WTC11 (cell line): ENCODE results near the gene FIS1. TPM values are rescaled to one million over a fixed set of nuclear protein-coding genes. Genes with fewer than 3 reads are reported as not detected.

Experiments used
- AFF4 ChIP-seq: sonication (generic); formaldehyde crosslinking; IDR thresholded peaks from 2 replicates; pipeline ENCODE4 v1.8.1; 2023; ENCODE audit warnings: mild to moderate bottlenecking, missing genetic modification reagents, borderline replicate concordance
- ARID4B ChIP-seq: sonication (generic); formaldehyde crosslinking; IDR thresholded peaks from 2 replicates; pipeline ENCODE4 v1.8.0; 2023; ENCODE audit warnings: missing genetic modification reagents, mild to moderate bottlenecking, borderline replicate concordance
- CTCF ChIP-seq: fragments of 200-600 bp; IDR thresholded peaks from 2 replicates; pipeline ENCODE4 v1.8.0; 2022; ENCODE audit warnings: antibody characterized with exemption
- E2F1 ChIP-seq: sonication (generic); formaldehyde crosslinking; IDR thresholded peaks from 2 replicates; pipeline ENCODE4 v1.8.0; 2022; ENCODE audit warnings: mild to moderate bottlenecking, missing genetic modification reagents
- E2F5 ChIP-seq: sonication (generic); formaldehyde crosslinking; IDR thresholded peaks from 2 replicates; pipeline ENCODE4 v1.8.1; 2022; ENCODE audit warnings: mild to moderate bottlenecking, moderate library complexity, missing genetic modification reagents
- ESRRA ChIP-seq: sonication (generic); formaldehyde crosslinking; IDR thresholded peaks from 2 replicates; pipeline ENCODE4 v1.8.1; 2022; ENCODE audit warnings: mild to moderate bottlenecking, missing genetic modification reagents, borderline replicate concordance
- GRHL2 ChIP-seq: fragments of 250-450 bp; sonication (Bioruptor Pico); IDR thresholded peaks from 2 replicates; pipeline ENCODE4 v1.8.0; 2022; ENCODE audit warnings: mild to moderate bottlenecking, moderate library complexity; ENCODE audit not compliant: insufficient replicate concordance, severe bottlenecking
- IRF2 ChIP-seq: sonication (generic); formaldehyde crosslinking; IDR thresholded peaks from 2 replicates; pipeline ENCODE4 v1.8.0; 2022; ENCODE audit warnings: low read depth, missing genetic modification reagents, borderline replicate concordance
- JUN ChIP-seq: sonication (generic); formaldehyde crosslinking; IDR thresholded peaks from 2 replicates; pipeline ENCODE4 v1.8.0; 2023; ENCODE audit warnings: mild to moderate bottlenecking, missing genetic modification reagents
- NFE2L1 ChIP-seq: sonication (generic); formaldehyde crosslinking; IDR thresholded peaks from 2 replicates; pipeline ENCODE4 v1.8.1; 2023; ENCODE audit warnings: missing genetic modification reagents
- NFYB ChIP-seq: sonication (generic); formaldehyde crosslinking; conservative IDR thresholded peaks from 2 replicates; pipeline ENCODE4 v1.8.0; 2022; ENCODE audit warnings: low read depth, missing genetic modification reagents
- NR1H2 ChIP-seq: sonication (generic); formaldehyde crosslinking; IDR thresholded peaks from 2 replicates; pipeline ENCODE4 v1.9.0; 2021; ENCODE audit warnings: mild to moderate bottlenecking, moderate library complexity, missing genetic modification reagents
- OVOL2 ChIP-seq: fragments of 250-450 bp; sonication (Bioruptor Pico); IDR thresholded peaks from 2 replicates; pipeline ENCODE4 v1.9.0; 2021; ENCODE audit warnings: mild to moderate bottlenecking, borderline replicate concordance
- RORB ChIP-seq: fragments of 250-450 bp; sonication (Bioruptor Pico); IDR thresholded peaks from 2 replicates; pipeline ENCODE4 v1.9.0; 2021; ENCODE audit warnings: mild to moderate bottlenecking
- SMAD4 ChIP-seq: sonication (generic); formaldehyde crosslinking; IDR thresholded peaks from 2 replicates; pipeline ENCODE4 v1.8.0; 2022; ENCODE audit warnings: mild to moderate bottlenecking, missing genetic modification reagents
- TEAD1 ChIP-seq: sonication (generic); formaldehyde crosslinking; IDR thresholded peaks from 2 replicates; pipeline ENCODE4 v1.8.0; 2022; ENCODE audit warnings: mild to moderate bottlenecking, missing genetic modification reagents
- TP53 ChIP-seq: sonication (generic); formaldehyde crosslinking; IDR thresholded peaks from 2 replicates; pipeline ENCODE4 v1.8.1; 2023; ENCODE audit warnings: mild to moderate bottlenecking, missing genetic modification reagents
- ZBTB21 ChIP-seq: sonication (generic); formaldehyde crosslinking; IDR thresholded peaks from 2 replicates; pipeline ENCODE4 v1.8.1; 2023; ENCODE audit warnings: mild to moderate bottlenecking, missing genetic modification reagents, borderline replicate concordance
- ZNF232 ChIP-seq: sonication (generic); formaldehyde crosslinking; IDR thresholded peaks from 2 replicates; pipeline ENCODE4 v1.8.0; 2022; ENCODE audit warnings: mild to moderate bottlenecking, missing genetic modification reagents
- ZNF317 ChIP-seq: sonication (generic); formaldehyde crosslinking; IDR thresholded peaks from 2 replicates; pipeline ENCODE4 v1.8.1; 2023; ENCODE audit warnings: low read depth, mild to moderate bottlenecking, moderate library complexity, missing genetic modification reagents, borderline replicate concordance
- ZNF416 ChIP-seq: fragments of 250-450 bp; sonication (Bioruptor Pico); IDR thresholded peaks from 2 replicates; pipeline ENCODE4 v1.9.0; 2021; ENCODE audit warnings: mild to moderate bottlenecking, inconsistent platforms
- ZNF532 ChIP-seq: fragments of 250-450 bp; sonication (Bioruptor Pico); IDR thresholded peaks from 2 replicates; pipeline ENCODE4 v1.9.0; 2021; ENCODE audit warnings: mild to moderate bottlenecking, borderline replicate concordance
- ZNF671 ChIP-seq: fragments of 250-450 bp; sonication (Bioruptor Pico); IDR thresholded peaks from 2 replicates; pipeline ENCODE4 v1.8.0; 2021; ENCODE audit warnings: mild to moderate bottlenecking
- total RNA-seq: library from RNA; stranded (reverse); gene quantifications from 3 replicates; pipeline ENCODE4 v1.2.3, GENCODE V29; 2021

The FIS1 gene
- total RNA-seq, 1 experiment from 2014 or later: 123 TPM

- TF ChIP-seq E2F1 (CRISPR knock-in tag) (no peak), TEAD1 (CRISPR knock-in tag) (peak; percentile 52; the same call in 1 of the 2 replicates), OVOL2 (no peak), SMAD4 (CRISPR knock-in tag) (0 out of 2 replicates have a peak, but pooled peaks have one; percentile 45), ZBTB21 (CRISPR knock-in tag) (no peak), ARID4B (CRISPR knock-in tag) (no peak; the same call in 1 of the 2 replicates), E2F5 (CRISPR knock-in tag) (no peak), ZNF317 (CRISPR knock-in tag) (no peak), RORB (CRISPR knock-in tag) (no peak), NFYB (no peak), ZNF232 (CRISPR knock-in tag) (no peak; the same call in 1 of the 2 replicates), JUN (no peak), GRHL2 (no peak), IRF2 (CRISPR knock-in tag) (no peak), ZNF671 (CRISPR knock-in tag) (no peak), NR1H2 (CRISPR knock-in tag) (no peak), ESRRA (0 out of 2 replicates have a peak, but pooled peaks have one; percentile 26), AFF4 (CRISPR knock-in tag) (no peak), ZNF532 (CRISPR knock-in tag) (no peak), NFE2L1 (no peak), CTCF (peak; percentile 47), TP53 (no peak), ZNF416 (CRISPR knock-in tag) (no peak)
Observed at GRCh38 chr7:101244375-101245146, at the start of gene FIS1 (continued).
